ENCODE data around the gene RABGGTB.

The RABGGTB gene

DNA sequence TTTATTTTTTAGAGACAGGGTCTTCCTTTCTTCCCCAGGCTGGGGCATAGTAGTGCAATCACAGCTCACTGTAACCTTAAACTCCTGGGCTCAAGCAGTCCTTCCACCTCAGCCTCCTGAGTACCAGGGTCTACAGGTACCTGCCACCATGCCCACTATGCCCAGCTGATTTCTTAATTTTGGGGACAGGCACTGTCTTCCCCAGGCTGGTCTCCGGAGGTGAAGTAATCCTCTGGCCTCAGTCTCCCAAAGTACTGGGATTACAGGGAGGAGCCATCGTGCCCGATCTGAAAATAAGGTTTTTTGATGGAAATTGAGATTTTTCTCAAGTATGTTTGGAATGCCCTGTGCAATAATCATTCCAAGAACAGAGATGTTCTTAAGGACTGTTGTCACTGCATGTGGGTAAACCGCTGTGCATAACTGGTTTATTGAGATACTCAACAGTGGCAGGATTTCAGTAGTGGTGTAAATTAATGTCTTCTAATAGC is 9.7 kb downstream of the RABGGTB start:
- no peak; the same call in 1 of the 2 replicates for TF ChIP-seq POLR2AphosphoS5 (IDR thresholded peaks at IDR 0.05; ENCODE audit: low read depth, low read length)
- TF ChIP-seq FOXP2 (optimal IDR thresholded peaks at IDR 0.05; ENCODE audit: borderline replicate concordance, extremely low read depth, extremely low read length, insufficient read depth), result no peak
- peak; percentile 15; the same call in 1 of the 2 replicates for TF ChIP-seq SIN3A (IDR thresholded peaks at IDR 0.05; ENCODE audit: borderline replicate concordance, insufficient read depth, low read length)
- TF ChIP-seq, protein P1, sequence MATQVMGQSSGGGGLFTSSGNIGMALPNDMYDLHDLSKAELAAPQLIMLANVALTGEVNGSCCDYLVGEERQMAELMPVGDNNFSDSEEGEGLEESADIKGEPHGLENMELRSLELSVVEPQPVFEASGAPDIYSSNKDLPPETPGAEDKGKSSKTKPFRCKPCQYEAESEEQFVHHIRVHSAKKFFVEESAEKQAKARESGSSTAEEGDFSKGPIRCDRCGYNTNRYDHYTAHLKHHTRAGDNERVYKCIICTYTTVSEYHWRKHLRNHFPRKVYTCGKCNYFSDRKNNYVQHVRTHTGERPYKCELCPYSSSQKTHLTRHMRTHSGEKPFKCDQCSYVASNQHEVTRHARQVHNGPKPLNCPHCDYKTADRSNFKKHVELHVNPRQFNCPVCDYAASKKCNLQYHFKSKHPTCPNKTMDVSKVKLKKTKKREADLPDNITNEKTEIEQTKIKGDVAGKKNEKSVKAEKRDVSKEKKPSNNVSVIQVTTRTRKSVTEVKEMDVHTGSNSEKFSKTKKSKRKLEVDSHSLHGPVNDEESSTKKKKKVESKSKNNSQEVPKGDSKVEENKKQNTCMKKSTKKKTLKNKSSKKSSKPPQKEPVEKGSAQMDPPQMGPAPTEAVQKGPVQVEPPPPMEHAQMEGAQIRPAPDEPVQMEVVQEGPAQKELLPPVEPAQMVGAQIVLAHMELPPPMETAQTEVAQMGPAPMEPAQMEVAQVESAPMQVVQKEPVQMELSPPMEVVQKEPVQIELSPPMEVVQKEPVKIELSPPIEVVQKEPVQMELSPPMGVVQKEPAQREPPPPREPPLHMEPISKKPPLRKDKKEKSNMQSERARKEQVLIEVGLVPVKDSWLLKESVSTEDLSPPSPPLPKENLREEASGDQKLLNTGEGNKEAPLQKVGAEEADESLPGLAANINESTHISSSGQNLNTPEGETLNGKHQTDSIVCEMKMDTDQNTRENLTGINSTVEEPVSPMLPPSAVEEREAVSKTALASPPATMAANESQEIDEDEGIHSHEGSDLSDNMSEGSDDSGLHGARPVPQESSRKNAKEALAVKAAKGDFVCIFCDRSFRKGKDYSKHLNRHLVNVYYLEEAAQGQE (IDR thresholded peaks at IDR 0.05; ENCODE audit: insufficient read depth in 1 of 2, low read depth in 2 of 2, low read length in 2 of 2), result no peak

DNA sequence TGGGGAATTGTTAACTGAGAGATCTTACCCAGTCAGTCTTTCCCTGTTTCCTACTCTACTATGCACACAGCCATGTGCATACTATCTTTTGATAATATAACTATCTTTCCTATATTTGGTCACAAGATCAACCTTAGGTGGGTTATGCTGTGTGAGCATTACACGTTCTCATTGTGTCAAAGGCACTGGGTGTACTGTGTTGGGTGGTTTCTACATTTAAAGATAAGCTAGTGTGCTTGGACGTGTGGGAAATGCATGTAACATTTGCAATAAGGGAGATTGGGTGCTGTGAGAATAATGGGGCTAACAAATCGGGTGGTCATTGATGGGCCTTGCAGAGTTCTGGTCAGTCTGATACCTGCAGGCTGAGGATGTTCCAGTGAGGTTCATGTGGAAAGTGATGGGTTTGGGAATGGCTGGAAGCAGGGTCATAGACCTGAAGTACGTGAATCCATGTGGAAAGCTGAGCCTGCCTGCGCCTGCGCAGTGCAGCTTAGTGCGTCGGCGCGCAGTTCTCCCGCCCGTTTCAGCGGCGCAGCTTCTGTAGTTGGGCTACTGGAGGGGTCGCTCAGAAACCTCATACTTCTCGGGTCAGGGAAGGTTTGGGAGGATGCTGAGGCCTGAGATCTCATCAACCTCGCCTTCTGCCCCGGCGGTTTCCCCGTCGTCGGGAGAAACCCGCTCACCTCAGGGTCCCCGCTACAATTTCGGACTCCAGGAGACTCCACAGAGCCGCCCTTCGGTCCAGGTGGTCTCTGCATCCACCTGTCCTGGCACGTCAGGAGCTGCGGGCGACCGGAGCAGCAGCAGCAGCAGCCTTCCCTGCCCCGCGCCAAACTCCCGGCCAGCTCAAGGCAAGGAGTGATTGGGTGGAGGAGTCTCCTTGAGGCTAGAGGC is 10.6 kb downstream of the RABGGTB start, which contains the start of gene MSH4:
MSH4 (plus strand) TSS at position 507 of the 897 bp plus-strand sequence; CDS start at position 611, 104 bp downstream.
- no peak for TF ChIP-seq TAF1 (IDR thresholded peaks at IDR 0.05; ENCODE audit: borderline replicate concordance, insufficient read depth, low read length)
- peak; percentile 93 for TF ChIP-seq POLR2AphosphoS5 (IDR thresholded peaks at IDR 0.05; ENCODE audit: low read depth, low read length)
- TF ChIP-seq SIN3A (IDR thresholded peaks at IDR 0.05; ENCODE audit: borderline replicate concordance, insufficient read depth, low read length), result peak; percentile 72; the same call in 1 of the 2 replicates

DNA sequence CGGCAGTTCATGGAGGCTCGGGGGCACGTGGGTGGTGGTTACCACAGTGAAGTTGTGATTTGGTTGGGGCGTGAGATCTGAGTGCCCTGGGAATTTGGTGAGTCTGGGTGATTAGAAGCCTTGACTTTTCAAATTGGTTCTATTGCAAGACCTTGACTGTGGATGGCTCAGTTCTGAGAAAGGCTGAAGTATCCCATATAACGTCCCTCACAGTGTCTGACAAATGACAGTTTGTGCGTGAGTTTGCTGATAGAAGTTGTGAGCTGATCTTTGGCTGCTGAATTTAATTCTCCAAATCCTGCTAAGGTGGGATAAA is 11.2 kb downstream of the RABGGTB start:
- no peak for TF ChIP-seq FOXP2 (optimal IDR thresholded peaks at IDR 0.05; ENCODE audit: borderline replicate concordance, extremely low read depth, extremely low read length, insufficient read depth)
- no peak for TF ChIP-seq POLR2AphosphoS5 (IDR thresholded peaks at IDR 0.05; ENCODE audit: low read depth, low read length)
- 0 out of 2 replicates have a peak, but pooled peaks have one; percentile 32 for TF ChIP-seq SIN3A (IDR thresholded peaks at IDR 0.05; ENCODE audit: borderline replicate concordance, insufficient read depth, low read length)
- TF ChIP-seq, protein P1 (IDR thresholded peaks at IDR 0.05; ENCODE audit: insufficient read depth in 1 of 2, low read depth in 2 of 2, low read length in 2 of 2), result no peak
- TF ChIP-seq TAF1 (IDR thresholded peaks at IDR 0.05; ENCODE audit: borderline replicate concordance, insufficient read depth, low read length), result peak; percentile 34; the same call in 1 of the 2 replicates

DNA sequence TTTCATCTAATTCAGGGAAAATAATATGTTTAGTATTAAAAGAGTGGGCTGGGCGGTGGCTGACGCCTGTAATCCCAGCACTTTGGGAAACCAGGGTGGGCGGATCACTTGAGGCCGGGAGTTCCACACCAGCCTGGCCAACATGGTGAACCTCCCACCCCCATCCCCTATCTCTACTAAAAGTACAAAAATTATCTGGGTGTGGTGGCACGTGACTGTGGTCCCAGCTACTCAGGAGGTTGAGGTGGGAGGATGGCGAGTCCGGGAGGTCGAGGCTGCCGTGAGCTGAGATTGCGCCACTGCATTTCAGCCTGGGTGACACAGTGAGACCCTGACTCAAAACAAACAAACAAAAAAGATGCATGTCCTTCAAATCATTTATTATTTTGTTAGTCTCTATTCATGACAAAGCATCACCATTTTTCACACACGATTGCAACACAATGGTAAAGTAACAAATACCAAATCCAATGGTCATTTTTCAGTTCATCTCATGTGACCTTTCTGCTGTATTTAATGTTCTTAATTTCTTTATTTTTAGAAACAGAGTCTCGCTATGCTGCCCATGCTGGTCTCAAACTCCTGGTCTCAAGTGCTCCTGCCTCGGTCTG is 11.7 kb downstream of the RABGGTB start:
- no peak for TF ChIP-seq SIN3A (IDR thresholded peaks at IDR 0.05; ENCODE audit: borderline replicate concordance, insufficient read depth, low read length)
- 0 out of 2 replicates have a peak, but pooled peaks have one; percentile 21 for TF ChIP-seq POLR2AphosphoS5 (IDR thresholded peaks at IDR 0.05; ENCODE audit: low read depth, low read length)

DNA sequence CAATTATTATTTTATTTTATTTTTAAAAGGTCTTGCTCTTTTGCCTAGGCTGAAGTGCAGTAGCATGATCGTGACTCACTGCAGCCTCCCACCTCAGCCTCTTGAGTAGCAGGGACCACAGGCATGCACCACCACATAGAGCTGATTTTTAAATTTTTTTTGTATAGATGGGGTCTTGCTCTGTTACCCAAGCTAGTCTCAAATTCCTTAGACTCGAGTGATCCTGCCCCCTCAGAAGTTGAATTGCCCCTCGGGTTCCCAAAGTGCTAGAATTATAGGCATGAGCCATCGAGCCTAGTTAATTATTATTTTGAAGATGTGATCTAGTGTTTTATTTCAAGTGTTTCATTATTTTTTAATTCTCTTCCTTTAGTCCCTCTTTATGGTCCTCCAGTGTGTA is 22.9 kb downstream of the RABGGTB start:
- TF ChIP-seq, protein P1 (IDR thresholded peaks at IDR 0.05; ENCODE audit: insufficient read depth in 1 of 2, low read depth in 2 of 2, low read length in 2 of 2), result no peak
- TF ChIP-seq TAF1 (IDR thresholded peaks at IDR 0.05; ENCODE audit: borderline replicate concordance, insufficient read depth, low read length) (no peak), POLR2AphosphoS5 (IDR thresholded peaks at IDR 0.05; ENCODE audit: low read depth, low read length) (no peak), FOXP2 (optimal IDR thresholded peaks at IDR 0.05; ENCODE audit: borderline replicate concordance, extremely low read depth, extremely low read length, insufficient read depth) (no peak), SIN3A (IDR thresholded peaks at IDR 0.05; ENCODE audit: borderline replicate concordance, insufficient read depth, low read length) (no peak)

Data from PFSK-1 (cell line).